ENCODE measurements around the gene NRXN2. TPM values are rescaled to one million over a fixed set of nuclear protein-coding genes. Genes with fewer than 3 reads are reported as not detected.

The NRXN2 gene
- total RNA-seq, 1 donor from 2014 or later = 0.14 TPM

DNA sequence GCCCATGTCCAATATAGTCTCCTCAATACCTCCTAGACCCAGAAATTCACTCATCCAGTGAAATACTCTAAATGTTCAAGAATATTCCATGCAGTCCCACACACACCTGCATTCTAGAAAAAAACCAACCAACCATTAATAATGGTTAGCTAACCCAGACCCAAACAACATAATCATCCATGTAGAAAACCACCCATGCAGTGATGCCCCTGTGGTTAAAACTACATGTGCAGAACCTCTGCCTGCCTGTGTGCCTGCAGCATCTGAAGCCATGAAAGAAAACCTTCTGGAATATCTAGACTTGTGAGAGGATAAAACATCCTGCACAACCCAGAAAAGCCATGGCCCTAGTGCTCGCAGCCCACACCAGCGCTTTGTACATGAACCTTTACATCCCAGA lies 84.2 kb downstream of the NRXN2 start:
- peaks cover 34% of the 10 kb centered on the region for H3K27me3 Mint-ChIP-seq (ENCODE audit: low read depth, unreplicated experiment)
- Histone ChIP-seq H3K4me3 (ENCODE audit: insufficient read depth, low read depth, low read length) (no peak overlapping the region), H3K4me2 (ENCODE audit: low read length) (no peak overlapping the region), H3K27me3 (ENCODE audit: insufficient read depth, low read length) (peaks cover 46% of the 10 kb centered on the region), H4K20me1 (ENCODE audit: insufficient read depth, low read length) (peaks cover 6% of the 10 kb centered on the region), H3K36me3 (ENCODE audit: insufficient read depth, low read length) (no peaks in the 10 kb centered on the region), H3K9me3 (ENCODE audit: insufficient read depth, low read depth, low read length) (no peaks in the 10 kb centered on the region), H2AFZ (ENCODE audit: low read depth, low read length) (no peak overlapping the region), H3K27ac (ENCODE audit: low read depth, low read length) (no peak overlapping the region), H3K9ac (ENCODE audit: low read length) (no peak overlapping the region), H3K79me2 (ENCODE audit: insufficient read depth, low read length) (no peaks in the 10 kb centered on the region), H3K4me1 (ENCODE audit: insufficient read depth, low read length) (no peaks in the 10 kb centered on the region)
- DNase-seq (ENCODE audit: low read depth) (no peak), FAIRE-seq (no peak)
- no peak overlapping the region for H3K4me3 Mint-ChIP-seq (ENCODE audit: unreplicated experiment)
- no peaks in the 10 kb centered on the region for H3K4me1 Mint-ChIP-seq (ENCODE audit: low read depth, unreplicated experiment)
- TF ChIP-seq, protein P1, sequence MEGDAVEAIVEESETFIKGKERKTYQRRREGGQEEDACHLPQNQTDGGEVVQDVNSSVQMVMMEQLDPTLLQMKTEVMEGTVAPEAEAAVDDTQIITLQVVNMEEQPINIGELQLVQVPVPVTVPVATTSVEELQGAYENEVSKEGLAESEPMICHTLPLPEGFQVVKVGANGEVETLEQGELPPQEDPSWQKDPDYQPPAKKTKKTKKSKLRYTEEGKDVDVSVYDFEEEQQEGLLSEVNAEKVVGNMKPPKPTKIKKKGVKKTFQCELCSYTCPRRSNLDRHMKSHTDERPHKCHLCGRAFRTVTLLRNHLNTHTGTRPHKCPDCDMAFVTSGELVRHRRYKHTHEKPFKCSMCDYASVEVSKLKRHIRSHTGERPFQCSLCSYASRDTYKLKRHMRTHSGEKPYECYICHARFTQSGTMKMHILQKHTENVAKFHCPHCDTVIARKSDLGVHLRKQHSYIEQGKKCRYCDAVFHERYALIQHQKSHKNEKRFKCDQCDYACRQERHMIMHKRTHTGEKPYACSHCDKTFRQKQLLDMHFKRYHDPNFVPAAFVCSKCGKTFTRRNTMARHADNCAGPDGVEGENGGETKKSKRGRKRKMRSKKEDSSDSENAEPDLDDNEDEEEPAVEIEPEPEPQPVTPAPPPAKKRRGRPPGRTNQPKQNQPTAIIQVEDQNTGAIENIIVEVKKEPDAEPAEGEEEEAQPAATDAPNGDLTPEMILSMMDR (IDR thresholded peaks at IDR 0.05; ENCODE audit: insufficient read depth, low read depth, low read length) = no peak
- no peak for TF ChIP-seq EZH2 (IDR thresholded peaks at IDR 0.05; ENCODE audit: insufficient read depth, low read length)
- H3K9me3 Mint-ChIP-seq (ENCODE audit: unreplicated experiment) = no peaks in the 10 kb centered on the region
- peaks cover 2% of the 10 kb centered on the region for H3K36me3 Mint-ChIP-seq (ENCODE audit: low read depth, unreplicated experiment)
- H3K27ac Mint-ChIP-seq (ENCODE audit: unreplicated experiment) = no peak overlapping the region

DNA sequence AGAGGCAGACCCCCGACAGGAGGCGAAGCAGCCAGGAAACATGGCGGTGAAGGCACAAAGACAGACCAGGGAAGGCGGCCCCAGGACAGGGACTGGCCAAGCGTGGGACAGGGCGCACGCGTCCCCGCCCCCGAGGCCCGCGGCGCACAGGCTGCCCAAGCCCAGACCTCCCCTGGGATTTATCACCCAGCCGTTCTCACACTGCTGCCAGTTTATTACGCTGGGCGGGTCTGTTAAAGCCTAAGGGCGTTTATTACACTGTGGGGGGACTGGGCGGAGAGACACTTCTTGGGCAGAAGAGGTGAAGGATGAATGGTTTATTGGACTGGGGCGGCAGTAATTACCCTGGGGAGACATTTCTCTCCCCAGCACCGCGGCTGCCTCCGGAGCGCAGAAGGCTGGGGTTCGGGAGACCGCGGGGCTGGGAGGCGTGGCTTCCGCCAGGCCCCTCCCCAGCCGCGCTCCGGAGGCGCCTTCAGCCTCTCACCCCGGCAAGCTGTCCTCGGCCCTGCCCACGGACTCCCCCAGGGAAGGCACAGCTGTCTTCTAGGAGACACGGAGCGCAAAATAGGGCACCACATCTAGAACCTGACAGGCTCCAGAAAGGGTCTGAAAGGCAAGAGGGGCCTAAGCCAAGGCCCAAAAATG lies 84.9 kb downstream of the NRXN2 start:
- TF ChIP-seq EZH2 (IDR thresholded peaks at IDR 0.05; ENCODE audit: insufficient read depth, low read length) = no peak
- TF ChIP-seq, protein P1 (IDR thresholded peaks at IDR 0.05; ENCODE audit: insufficient read depth, low read depth, low read length) = no peak
- H3K4me2 ChIP-seq (ENCODE audit: low read length) = peak overlapping the region; percentile 41
- H3K9ac ChIP-seq (ENCODE audit: low read length) = no peak overlapping the region
- H3K27ac ChIP-seq (ENCODE audit: low read depth, low read length) = no peak overlapping the region
- H4K20me1 ChIP-seq (ENCODE audit: insufficient read depth, low read length) = peaks cover 6% of the 10 kb centered on the region
- peak overlapping the region; percentile 26 for H2AFZ ChIP-seq (ENCODE audit: low read depth, low read length)
- H3K4me1 Mint-ChIP-seq (ENCODE audit: low read depth, unreplicated experiment) = no peaks in the 10 kb centered on the region
- H3K27me3 ChIP-seq (ENCODE audit: insufficient read depth, low read length) = peaks cover 47% of the 10 kb centered on the region
- FAIRE-seq (no peak), DNase-seq (ENCODE audit: low read depth) (no peak)
- H3K4me3 Mint-ChIP-seq (ENCODE audit: unreplicated experiment) = no peak overlapping the region
- no peaks in the 10 kb centered on the region for H3K9me3 ChIP-seq (ENCODE audit: insufficient read depth, low read depth, low read length)
- H3K36me3 ChIP-seq (ENCODE audit: insufficient read depth, low read length) = no peaks in the 10 kb centered on the region
- H3K79me2 ChIP-seq (ENCODE audit: insufficient read depth, low read length) = no peaks in the 10 kb centered on the region
- no peak overlapping the region for H3K4me3 ChIP-seq (ENCODE audit: insufficient read depth, low read depth, low read length)
- no peaks in the 10 kb centered on the region for H3K9me3 Mint-ChIP-seq (ENCODE audit: unreplicated experiment)
- no peaks in the 10 kb centered on the region for H3K4me1 ChIP-seq (ENCODE audit: insufficient read depth, low read length)
- peaks cover 2% of the 10 kb centered on the region for H3K36me3 Mint-ChIP-seq (ENCODE audit: low read depth, unreplicated experiment)
- H3K27ac Mint-ChIP-seq (ENCODE audit: unreplicated experiment) = no peak overlapping the region
- H3K27me3 Mint-ChIP-seq (ENCODE audit: low read depth, unreplicated experiment) = peaks cover 38% of the 10 kb centered on the region

DNA sequence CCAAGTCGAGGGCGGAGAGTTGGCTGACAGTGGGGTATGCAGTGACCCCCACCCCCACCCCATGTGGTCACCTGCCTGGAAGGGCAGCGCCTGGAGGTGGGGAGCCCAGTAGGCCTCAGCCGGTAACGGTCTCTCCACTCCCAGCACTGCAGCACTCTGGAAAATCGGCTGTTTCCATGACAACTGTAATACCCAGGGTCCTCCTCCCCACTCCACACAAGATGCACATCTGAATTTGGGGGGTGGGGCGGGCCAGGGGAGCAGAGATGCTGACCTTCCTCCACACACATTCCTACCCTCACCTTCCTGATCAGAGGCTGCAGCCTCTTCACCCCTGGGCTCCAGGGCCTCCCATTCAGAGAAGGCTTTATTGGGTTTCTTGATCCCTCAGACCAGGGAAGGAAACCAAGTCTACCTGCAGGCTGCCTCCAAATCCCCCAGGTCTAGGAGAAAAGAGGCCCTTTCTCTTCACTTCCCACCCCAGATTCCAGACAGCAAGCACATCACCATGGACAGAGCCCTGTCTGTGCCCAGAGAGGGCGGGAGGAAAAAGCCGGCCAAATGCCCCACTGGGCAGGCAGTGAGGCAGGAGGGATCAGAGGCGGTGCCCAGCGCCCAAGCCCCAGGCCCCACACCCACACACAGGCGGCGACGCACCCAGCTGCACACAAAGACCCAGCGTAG lies 85.5 kb downstream of the NRXN2 start:
- Histone ChIP-seq H3K27me3 (ENCODE audit: insufficient read depth, low read length) (peaks cover 45% of the 10 kb centered on the region), H3K79me2 (ENCODE audit: insufficient read depth, low read length) (no peaks in the 10 kb centered on the region), H3K4me3 (ENCODE audit: insufficient read depth, low read depth, low read length) (no peak overlapping the region), H3K9ac (ENCODE audit: low read length) (no peak overlapping the region), H3K36me3 (ENCODE audit: insufficient read depth, low read length) (no peaks in the 10 kb centered on the region), H2AFZ (ENCODE audit: low read depth, low read length) (peak overlapping the region; percentile 26), H3K9me3 (ENCODE audit: insufficient read depth, low read depth, low read length) (no peaks in the 10 kb centered on the region), H4K20me1 (ENCODE audit: insufficient read depth, low read length) (peaks cover 6% of the 10 kb centered on the region), H3K27ac (ENCODE audit: low read depth, low read length) (no peak overlapping the region), H3K4me2 (ENCODE audit: low read length) (peak overlapping the region; percentile 41), H3K4me1 (ENCODE audit: insufficient read depth, low read length) (no peaks in the 10 kb centered on the region)
- H3K36me3 Mint-ChIP-seq (ENCODE audit: low read depth, unreplicated experiment) = peaks cover 2% of the 10 kb centered on the region
- H3K4me1 Mint-ChIP-seq (ENCODE audit: low read depth, unreplicated experiment) = no peaks in the 10 kb centered on the region
- H3K4me3 Mint-ChIP-seq (ENCODE audit: unreplicated experiment) = peak overlapping the region; percentile 34
- H3K9me3 Mint-ChIP-seq (ENCODE audit: unreplicated experiment) = no peaks in the 10 kb centered on the region
- H3K27me3 Mint-ChIP-seq (ENCODE audit: low read depth, unreplicated experiment) = peaks cover 42% of the 10 kb centered on the region
- DNase-seq (ENCODE audit: low read depth) (no peak), FAIRE-seq (no peak)
- TF ChIP-seq, protein P1 (IDR thresholded peaks at IDR 0.05; ENCODE audit: insufficient read depth, low read depth, low read length) = no peak
- peak; percentile 59 for TF ChIP-seq EZH2 (IDR thresholded peaks at IDR 0.05; ENCODE audit: insufficient read depth, low read length)
- H3K27ac Mint-ChIP-seq (ENCODE audit: unreplicated experiment) = no peak overlapping the region

All from astrocyte (in vitro differentiated cells and primary cell).